H1 (cell line): ENCODE data around the gene ASXL2. TPM values are rescaled to one million over a fixed set of nuclear protein-coding genes. Genes with fewer than 3 reads are reported as not detected.

Experiments
- CTCF ChIA-PET: fragments of 300-600 bp; sonication (Branson Sonifier 250); formaldehyde crosslinking; loops from one replicate; lab custom pipeline; 2021; ENCODE audit not compliant: partially characterized antibody; lab: Charles Lee
- POLR2A ChIA-PET: fragments of 300-600 bp; sonication (Branson Sonifier 250); formaldehyde crosslinking; loops from one replicate; lab custom pipeline; 2021; ENCODE audit warnings: inconsistent platforms; ENCODE audit not compliant: partially characterized antibody; lab: Charles Lee
- DNase-seq, 2 experiments: peaks; one replicate each; pipeline versions ENCODE4 v3.0.0 to v3.0.0-alpha.2; 2010 to 2022; ENCODE audit warnings: low spot score in 2 of 2, low read depth in 1 of 2, mixed read lengths in 1 of 2
- FAIRE-seq: peaks from 2 replicates; lab custom pipeline; 2011; peaks lifted over from hg19 to GRCh38; lab: Jason Lieb, UNC
- H2AFZ ChIP-seq: 2 replicates; pipeline ENCODE4 v1.8.1; 2012; ENCODE audit warnings: low read length, inconsistent platforms
- H2AK5ac ChIP-seq: 2 replicates; pipeline ENCODE4 v1.6.1; 2013; ENCODE audit warnings: low read depth, low read length
- H2BK120ac ChIP-seq: replicated peaks from 2 replicates; pipeline ENCODE3; 2013; ENCODE audit warnings: low read depth, low read length, inconsistent platforms
- H2BK12ac ChIP-seq: 2 replicates; pipeline ENCODE4 v1.6.1; 2013; ENCODE audit warnings: low read depth, low read length
- H2BK15ac ChIP-seq: 2 replicates; pipeline ENCODE4 v1.6.1; 2013; ENCODE audit warnings: low read length
- H2BK20ac ChIP-seq: 2 replicates; pipeline ENCODE4 v1.6.1; 2013; ENCODE audit warnings: low read length
- H2BK5ac ChIP-seq: 2 replicates; pipeline ENCODE4 v1.6.1; 2013; ENCODE audit warnings: low read depth, low read length
- H3K14ac ChIP-seq: 2 replicates; pipeline ENCODE4 v1.6.1; 2013; ENCODE audit warnings: inconsistent platforms; ENCODE audit not compliant: insufficient read length
- H3K18ac ChIP-seq: 2 replicates; pipeline ENCODE4 v1.6.1; 2013; ENCODE audit warnings: low read length; ENCODE audit errors: extremely low read depth
- H3K23ac ChIP-seq: 2 replicates; pipeline ENCODE4 v1.6.1; 2013; ENCODE audit warnings: inconsistent platforms; ENCODE audit not compliant: insufficient read length
- H3K23me2 ChIP-seq: 2 replicates; pipeline ENCODE4 v1.6.1; 2013; ENCODE audit warnings: low read depth, low read length
- H3K27ac ChIP-seq: 2 replicates; pipeline ENCODE4 v1.6.1; 2011; ENCODE audit warnings: low read depth, low read length, inconsistent platforms
- H3K27me3 ChIP-seq, 4 experiments: replicated peaks in 1 of 4; 1 replicate in 1 of 4; 2 replicates in 3 of 4; pipeline versions ENCODE4 v1.6.1 to v1.8.1; 2011 to 2013; ENCODE audit warnings: low read length in 3 of 4, mild to moderate bottlenecking in 3 of 4, inconsistent platforms in 2 of 4, mixed read lengths in 2 of 4, moderate library complexity in 1 of 4; ENCODE audit not compliant: control insufficient read depth in 3 of 4, insufficient read depth in 3 of 4; ENCODE audit errors: extremely low read depth in 1 of 4
- H3K36me3 ChIP-seq, 4 experiments: 2 replicates each; pipeline versions ENCODE4 v1.6.1 to v1.8.1; 2011 to 2013; ENCODE audit warnings: mild to moderate bottlenecking in 4 of 4, low read length in 3 of 4, moderate library complexity in 2 of 4, control low read depth in 1 of 4, inconsistent platforms in 1 of 4; ENCODE audit not compliant: insufficient read depth in 4 of 4, control insufficient read depth in 2 of 4
- H3K4ac ChIP-seq: replicated peaks from 2 replicates; pipeline ENCODE3; 2013; ENCODE audit warnings: low read length, low read depth, mixed read lengths, inconsistent platforms; ENCODE audit not compliant: insufficient read length
- H3K4me1 ChIP-seq, 4 experiments: replicated peaks in 1 of 4; 1 replicate in 1 of 4; 2 replicates in 3 of 4; pipeline versions ENCODE4 v1.6.1 to v1.8.1; 2011 to 2013; ENCODE audit warnings: low read length in 3 of 4, inconsistent platforms in 2 of 4, mixed read lengths in 1 of 4; ENCODE audit not compliant: insufficient read depth in 4 of 4, control insufficient read depth in 3 of 4
- H3K4me2 ChIP-seq, 2 experiments: 2 replicates each; pipeline versions ENCODE4 v1.6.1 to v1.8.1; 2011 to 2013; ENCODE audit warnings: low read depth in 2 of 2, low read length in 2 of 2, control low read depth in 1 of 2, inconsistent platforms in 1 of 2, mild to moderate bottlenecking in 1 of 2; ENCODE audit not compliant: insufficient read depth in 1 of 2
- H3K4me3 ChIP-seq, 4 experiments: fragments of 200-600, 300-600 bp in 1 of 4; sonication (generic), shearing (Covaris generic), sonication (Bioruptor Twin) in 1 of 4; 2 replicates each; pipeline versions ENCODE4 v1.5.1 to v1.8.1; 2011 to 2016; ENCODE audit warnings: low read length in 4 of 4, low read depth in 3 of 4, control low read depth in 2 of 4, inconsistent platforms in 2 of 4, mild to moderate bottlenecking in 2 of 4, mixed read lengths in 1 of 4, moderate library complexity in 1 of 4; ENCODE audit not compliant: insufficient read depth in 2 of 4; ENCODE audit errors: extremely low read depth in 1 of 4
- H3K56ac ChIP-seq: replicated peaks from 2 replicates; pipeline ENCODE3; 2013; ENCODE audit warnings: low read depth, mild to moderate bottlenecking, mixed read lengths, low read length, inconsistent platforms; ENCODE audit not compliant: insufficient read length
- H3K79me1 ChIP-seq: 2 replicates; pipeline ENCODE4 v1.6.1; 2013; ENCODE audit warnings: low read depth, low read length, control low read depth
- H3K79me2 ChIP-seq, 2 experiments: 2 replicates each; pipeline versions ENCODE4 v1.6.1 to v1.8.1; 2012 to 2013; ENCODE audit warnings: low read length in 2 of 2, mild to moderate bottlenecking in 2 of 2, inconsistent platforms in 1 of 2; ENCODE audit not compliant: insufficient read depth in 2 of 2, control insufficient read depth in 1 of 2
- H3K9ac ChIP-seq, 4 experiments: replicated peaks in 1 of 4; 1 replicate in 1 of 4; 2 replicates in 3 of 4; pipeline versions ENCODE4 v1.6.1 to v1.8.1; 2011 to 2013; ENCODE audit warnings: low read depth in 3 of 4, low read length in 3 of 4, control low read depth in 2 of 4, mild to moderate bottlenecking in 2 of 4, moderate library complexity in 2 of 4, inconsistent platforms in 1 of 4; ENCODE audit errors: extremely low read depth in 1 of 4
- H3K9me3 ChIP-seq, 2 experiments: 2 replicates each; pipeline versions ENCODE4 v1.6.1 to v1.8.1; 2012 to 2013; ENCODE audit warnings: mild to moderate bottlenecking in 2 of 2, moderate library complexity in 2 of 2, control low read depth in 1 of 2, inconsistent platforms in 1 of 2, low read depth in 1 of 2, low read length in 1 of 2, mixed read lengths in 1 of 2; ENCODE audit not compliant: insufficient read depth in 2 of 2
- H4K20me1 ChIP-seq, 2 experiments: replicated peaks in 1 of 2; 2 replicates each; pipeline versions ENCODE3 to v1.8.1; 2011 to 2013; ENCODE audit warnings: inconsistent platforms in 2 of 2, low read length in 2 of 2, mild to moderate bottlenecking in 1 of 2; ENCODE audit not compliant: insufficient read depth in 2 of 2, control insufficient read depth in 1 of 2
- H4K5ac ChIP-seq: 2 replicates; pipeline ENCODE4 v1.6.1; 2013; ENCODE audit warnings: low read length, low read depth, mixed read lengths, inconsistent platforms; ENCODE audit not compliant: insufficient read length
- H4K8ac ChIP-seq: 2 replicates; pipeline ENCODE4 v1.8.0; 2013; ENCODE audit warnings: mild to moderate bottlenecking, moderate library complexity, low read length, inconsistent platforms; ENCODE audit not compliant: insufficient read depth; ENCODE audit errors: extremely low read depth
- H4K91ac ChIP-seq: replicated peaks from 2 replicates; pipeline ENCODE3; 2013; ENCODE audit warnings: low read length, mixed read lengths, inconsistent platforms; ENCODE audit not compliant: insufficient read length
- WGBS, 2 experiments: shearing (Covaris generic) in 1 of 2; methylation state at CpG; one replicate each; pipeline versions ENCODE4 v1.1.6 to v1.1.7; 2013 to 2015; ENCODE audit warnings: low lambda C conversion rate in 2 of 2, mixed read lengths in 2 of 2, inconsistent platforms in 1 of 2, low coverage in 1 of 2, missing lambda C conversion rate in 1 of 2; ENCODE audit not compliant: insufficient replicate concordance in 2 of 2, insufficient coverage in 1 of 2, insufficient read length in 1 of 2; ENCODE audit errors: extremely low coverage in 1 of 2, missing lambda C conversion rate in 1 of 2; 5-methylcytosine and 5-hydroxymethylcytosine counted together
- polyA plus RNA-seq, 7 experiments: library from polyadenylated mRNA; depleted of rRNA in 3 of 7; stranded (reverse) in 5 of 7; unstranded in 2 of 7; fragments of >200 nt in 5 of 7; fragments of 200-250 nt in 2 of 7; gene quantifications; 1 replicate in 5 of 7; 2 replicates in 1 of 7; 4 replicates in 1 of 7; pipeline versions ENCODE4 v1.2.1 to v1.2.3, GENCODE V29; 2011 to 2013; ENCODE audit warnings: missing spikeins in 2 of 7, mixed read lengths in 2 of 7
- total RNA-seq: library from RNA; stranded (reverse); fragmentation: NEBNext Ultra II Directional; extraction: Animal tissue kit (Norgen Biotek cat#: 25700); gene quantifications from 2 replicates; pipeline ENCODE4 v1.2.1, GENCODE V29; 2021

Gene ASXL2
- total and polyA plus RNA-seq, 2 of the 8 experiments (the other 6 are each of a cell fraction or from before 2014, with no cell fraction given) = 7.2 to 41.3 TPM

DNA sequence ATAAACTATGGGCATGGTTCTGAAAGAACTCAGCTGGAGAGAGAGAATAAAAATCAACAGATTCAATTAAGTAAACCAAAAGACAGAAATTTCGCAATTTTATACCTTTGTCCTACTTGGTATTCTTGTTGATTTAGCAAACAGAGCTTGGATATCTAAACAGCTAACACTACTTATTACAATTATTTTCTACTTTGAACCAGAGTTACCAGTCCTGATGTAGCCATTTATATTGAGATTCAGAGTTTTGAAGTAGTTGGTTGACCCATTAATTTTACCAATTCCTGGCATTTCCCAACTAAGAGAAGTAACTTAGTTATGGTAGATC is 48.9 kb downstream of the ASXL2 start:
- no peak overlapping the region for H2AFZ ChIP-seq
- H2BK15ac ChIP-seq = no peak overlapping the region
- peaks cover 0 to 14% of the 10 kb centered on the region in 2 experiments; a peak in 2 of 4 replicates for H3K79me2 ChIP-seq
- no peaks in the 10 kb centered on the region for H3K27me3 ChIP-seq
- no peak overlapping the region for H3K4me3 ChIP-seq
- ChIA-PET CTCF (interaction anchor here (1.3 kb wide), 1 partner anchor 20 kb away, joined by 3 read pairs; no protein-coding TSS in a partner anchor), POLR2A (interaction anchor here (0.6 kb wide), 1 partner anchor 70 kb away, joined by 4 read pairs; no protein-coding TSS in a partner anchor)
- no peak overlapping the region for H3K4me2 ChIP-seq
- peaks cover 2 to 4% of the 10 kb centered on the region in 2 experiments for H4K20me1 ChIP-seq
- no peak overlapping the region for H3K56ac ChIP-seq
- FAIRE-seq (no peak), DNase-seq (no peak)
- no peak overlapping the region for H2BK5ac ChIP-seq
- no peak overlapping the region for H2BK12ac ChIP-seq
- no peaks in the 10 kb centered on the region for H3K23me2 ChIP-seq
- H3K27ac ChIP-seq = no peak overlapping the region
- H3K4ac ChIP-seq = no peak overlapping the region
- H4K5ac ChIP-seq = no peak overlapping the region
- H3K18ac ChIP-seq = no peak overlapping the region
- 0 out of 4 replicates have a peak, but pooled peaks cover 0 to 5% of the 10 kb centered on the region in 2 experiments for H3K9me3 ChIP-seq
- H2AK5ac ChIP-seq = no peak overlapping the region
- H3K79me1 ChIP-seq = no peaks in the 10 kb centered on the region; the same call in 1 of the 2 replicates
- no peak overlapping the region for H4K91ac ChIP-seq
- no peaks in the 10 kb centered on the region; a peak in 2 of 8 replicates for H3K36me3 ChIP-seq
- H3K14ac ChIP-seq = no peak overlapping the region
- no peak overlapping the region for H3K9ac ChIP-seq
- 90% methylated on average over 1 of the region's 1 CpG; no CpG with 5 or more reads in 1 of the 2 experiments for WGBS, 2 experiments
- H3K4me1 ChIP-seq = no peaks in the 10 kb centered on the region; a peak in 1 of 7 replicates
- H3K23ac ChIP-seq = no peak overlapping the region
- no peak overlapping the region for H2BK120ac ChIP-seq
- no peak overlapping the region for H2BK20ac ChIP-seq
- H4K8ac ChIP-seq = no peak overlapping the region
